Activated naive CD4-positive, alpha-beta T cell treated with anti-CD3 and anti-CD28 coated beads, Interleukin-2, amount 50 U/mL, for 16 hours (primary cell): ENCODE results near the gene FLNC.

ENCODE experiments used
- DNase-seq: peaks from one replicate; pipeline ENCODE4 v3.0.0-alpha.2; 2020

FLNC gene

DNA sequence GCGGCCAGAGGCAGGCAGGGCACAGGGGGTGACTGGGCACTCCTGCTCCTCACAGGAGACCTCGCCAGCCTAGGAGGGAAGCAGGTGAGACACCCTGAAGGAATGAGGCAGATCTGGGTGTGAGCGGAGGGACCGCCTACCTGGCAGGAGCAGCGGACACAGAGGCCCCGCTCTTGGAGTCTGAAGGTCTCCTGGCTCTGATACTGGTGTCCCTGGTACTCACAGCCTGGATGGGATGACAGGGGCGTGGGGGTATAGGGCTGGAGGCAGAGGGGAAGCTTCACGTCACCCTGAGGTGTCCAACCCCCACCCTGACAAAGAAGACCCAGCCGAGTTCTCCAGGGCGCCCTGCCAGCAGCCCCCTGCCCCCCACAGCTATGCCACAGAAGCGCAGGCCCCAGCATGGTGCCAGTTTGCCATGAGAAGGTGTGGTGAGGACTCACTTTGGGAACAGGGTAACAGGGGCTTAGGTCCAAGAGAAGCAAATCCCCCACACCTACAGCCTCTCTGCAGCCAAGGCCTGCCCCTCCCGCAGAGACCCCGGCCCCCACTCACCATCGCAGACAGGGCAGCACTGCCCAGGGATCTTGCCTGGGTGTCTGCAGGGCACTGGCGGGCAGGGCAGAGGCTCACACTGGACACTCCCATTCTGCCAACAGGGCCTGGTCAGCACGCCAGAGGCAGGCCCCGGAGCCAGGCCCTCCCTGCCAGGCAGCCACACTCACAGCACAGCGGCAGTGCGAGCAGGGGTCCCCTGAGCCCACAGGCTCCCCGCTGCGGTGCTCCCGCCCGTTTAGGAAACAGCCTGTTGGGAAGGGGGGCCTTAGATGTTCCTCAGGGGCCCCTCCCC, 63.3 kb downstream of the FLNC start:
- DNase-seq = no peak

DNA sequence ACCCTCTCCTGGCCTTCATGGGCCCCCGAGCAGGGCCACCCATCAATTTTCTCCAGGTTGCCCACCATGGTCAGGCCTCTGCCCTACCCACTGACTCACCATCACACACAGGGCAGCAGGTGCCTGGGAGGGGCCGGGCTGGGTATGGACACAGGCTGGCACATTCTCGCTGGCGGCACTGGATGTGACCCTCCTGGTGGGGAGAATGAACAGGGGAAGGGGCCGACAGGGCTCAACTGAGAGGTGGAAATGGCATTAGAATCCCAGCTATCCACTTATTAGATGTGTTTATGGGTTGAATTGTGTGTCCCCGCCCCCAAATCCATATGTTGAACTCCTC, 63.9 kb downstream of the FLNC start:
- no peak for DNase-seq

DNA sequence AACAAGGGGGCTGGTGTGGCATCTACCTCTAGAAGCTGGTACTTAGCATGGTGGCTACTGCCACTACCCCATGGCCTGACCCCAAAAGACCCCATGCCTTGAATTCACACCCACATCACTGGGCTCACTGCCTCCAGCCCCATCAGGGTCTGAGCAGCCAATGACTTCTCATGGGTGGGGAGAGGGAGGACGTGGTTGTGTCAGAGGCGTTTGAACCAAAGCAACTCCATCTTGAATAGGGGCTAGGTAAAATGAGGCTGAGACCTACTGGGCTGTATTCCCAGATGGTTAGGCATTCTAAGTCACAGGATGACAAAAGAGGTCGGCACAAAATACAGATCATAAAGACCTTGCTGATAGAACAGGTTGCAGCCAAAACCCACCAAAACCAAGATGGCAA, 65.1 kb downstream of the FLNC start:
- no peak for DNase-seq

DNA sequence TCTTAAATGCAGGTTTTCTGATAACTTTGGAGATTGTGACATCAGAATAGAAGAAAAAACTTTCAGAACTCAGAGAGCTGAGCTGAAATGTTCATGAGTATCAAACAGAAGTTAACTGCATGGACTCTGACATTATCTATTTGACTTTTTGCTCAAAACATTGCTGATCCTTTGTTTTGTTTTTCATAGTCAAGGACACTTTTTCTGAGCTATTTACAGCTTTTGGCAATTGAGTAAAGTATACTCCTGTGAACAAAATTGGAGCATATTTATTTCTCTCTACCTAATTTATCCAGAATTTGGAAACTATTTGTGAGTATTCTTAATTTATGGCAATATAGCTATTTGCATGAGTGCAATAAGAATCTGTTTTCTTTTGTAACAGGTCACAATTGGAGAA, 69.2 kb downstream of the FLNC start:
- no peak for DNase-seq

DNA sequence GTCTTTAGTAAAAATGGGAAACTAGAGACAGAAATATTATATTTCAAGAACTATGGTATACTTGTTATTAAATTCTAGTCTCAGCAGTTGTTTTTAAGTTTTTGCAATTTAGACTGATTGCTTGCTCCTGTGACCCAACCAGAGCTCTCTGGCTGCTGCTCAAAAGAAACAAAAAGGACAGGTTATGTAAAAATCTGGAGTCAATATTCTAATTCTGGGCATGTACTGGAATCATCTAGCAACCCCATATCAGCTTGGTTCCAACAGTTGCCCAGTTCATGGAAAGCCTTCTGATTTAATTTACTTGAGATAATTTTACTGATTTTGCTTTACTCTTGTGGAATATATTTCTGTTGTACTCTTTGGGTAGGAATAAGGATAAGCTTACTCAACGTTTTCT, 70.0 kb downstream of the FLNC start:
- DNase-seq = no peak

DNA sequence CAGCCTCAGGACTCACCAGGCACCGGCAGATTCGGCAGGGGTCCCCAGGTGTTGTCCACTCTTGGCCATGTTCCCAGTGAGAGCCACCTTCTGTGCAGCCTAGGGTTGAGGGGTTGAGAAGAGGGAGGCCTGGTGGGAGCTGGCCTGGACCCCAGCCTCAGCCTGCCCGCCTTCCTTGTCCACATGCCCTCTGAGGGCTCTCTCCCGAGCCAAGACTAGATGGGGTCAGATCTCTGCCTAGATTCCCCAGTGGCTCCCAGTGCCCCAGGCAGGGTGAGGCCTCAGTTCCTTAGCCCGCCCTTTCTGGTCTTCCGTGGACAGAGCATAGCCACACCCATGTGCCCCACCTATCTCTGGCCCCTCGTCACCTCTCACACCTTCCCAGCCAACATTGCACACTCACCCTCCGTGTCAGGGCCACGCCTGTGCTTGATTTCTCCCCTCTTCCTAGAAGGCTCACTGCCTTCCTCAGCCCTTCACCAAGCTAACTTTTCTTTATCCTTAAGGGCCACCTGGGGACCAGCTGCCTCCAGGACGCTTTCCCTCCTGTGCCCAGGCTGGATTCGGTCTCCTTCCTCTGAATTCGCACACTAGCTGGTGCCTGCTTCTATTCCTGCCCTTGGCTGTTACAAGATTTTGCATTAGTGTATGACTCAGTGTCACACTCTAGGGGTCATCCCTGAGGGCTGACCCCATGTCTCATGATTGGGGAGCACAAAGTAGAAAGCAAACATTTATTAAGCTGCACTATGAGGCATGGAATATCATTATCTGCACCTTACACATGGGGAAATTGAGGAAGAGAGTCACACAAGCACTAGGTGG, 72.8 kb downstream of the FLNC start:
- no peak for DNase-seq

DNA sequence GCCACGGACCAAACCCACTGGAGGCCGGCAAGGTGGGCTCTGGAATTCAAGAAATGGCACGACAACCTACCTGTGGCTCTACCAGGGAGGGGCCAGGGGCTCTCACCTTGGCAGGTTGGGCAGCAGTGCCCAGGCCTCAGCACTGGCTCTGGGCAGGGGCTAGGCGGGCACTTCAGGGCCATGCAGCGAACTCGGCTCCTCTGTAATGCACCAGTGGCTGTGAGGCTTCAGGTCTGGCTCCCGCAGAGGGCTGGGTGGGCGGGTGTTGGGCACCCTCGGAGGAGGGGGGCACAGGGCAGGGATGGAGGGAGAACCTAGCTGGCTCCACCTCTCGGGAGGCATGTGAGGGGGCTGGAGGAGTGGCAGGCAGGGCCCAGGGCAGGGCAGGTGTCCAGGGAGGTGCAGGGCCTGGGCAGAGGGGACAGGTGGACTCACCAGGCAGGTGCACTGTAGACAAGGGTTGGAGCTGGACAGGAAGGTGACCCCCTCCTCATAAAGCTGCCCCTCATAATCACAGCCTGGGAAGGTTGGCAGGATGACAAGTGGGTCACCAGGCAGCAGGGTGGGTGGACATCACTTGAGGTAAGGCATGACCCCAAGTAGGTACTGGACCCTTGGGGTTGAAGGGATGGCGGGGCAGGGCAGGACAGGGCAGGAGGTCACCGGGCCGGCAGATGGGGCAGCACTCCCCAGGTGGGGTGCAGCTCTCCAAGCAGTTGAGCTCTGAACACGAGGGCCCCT, 73.6 kb downstream of the FLNC start:
- no peak for DNase-seq

DNA sequence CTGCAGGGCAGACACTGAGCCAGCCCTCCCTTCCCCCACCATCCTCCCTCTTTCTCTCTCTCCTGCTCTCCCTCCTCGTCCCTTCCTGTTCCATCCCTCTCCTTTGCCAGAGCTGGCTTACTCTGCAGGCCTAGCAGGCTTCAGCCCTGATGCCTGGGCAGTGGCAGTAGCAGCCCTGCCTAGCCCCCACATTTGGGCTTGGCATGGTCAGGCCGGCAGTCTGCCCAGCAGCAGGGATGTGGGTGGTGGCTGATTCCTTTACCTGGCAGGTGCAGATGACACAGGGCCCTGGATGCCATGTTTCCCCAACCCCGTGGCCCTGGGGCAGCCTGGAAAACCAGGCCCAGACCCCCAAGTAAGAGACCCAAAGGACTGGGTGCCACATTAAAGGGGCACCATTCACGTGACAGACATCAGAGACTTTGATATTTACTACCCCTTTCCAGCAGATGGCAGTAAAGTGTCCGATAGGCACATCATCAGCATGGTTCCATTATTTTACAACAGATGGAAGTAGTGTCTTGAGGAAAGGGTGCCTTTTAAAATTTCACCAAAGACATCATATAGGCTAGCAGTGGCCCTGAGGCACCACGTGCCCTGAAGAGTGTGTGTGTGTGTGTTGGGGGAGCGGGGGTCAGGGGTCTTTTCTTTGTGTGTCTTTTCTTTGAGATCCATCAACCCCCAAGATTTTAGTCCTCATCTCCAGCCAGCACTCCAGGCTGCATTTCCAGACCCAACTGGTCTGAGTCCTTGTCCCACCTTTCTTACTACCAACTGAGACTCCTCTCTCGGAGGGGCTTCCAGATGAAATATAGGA, 74.4 kb downstream of the FLNC start:
- DNase-seq = no peak

DNA sequence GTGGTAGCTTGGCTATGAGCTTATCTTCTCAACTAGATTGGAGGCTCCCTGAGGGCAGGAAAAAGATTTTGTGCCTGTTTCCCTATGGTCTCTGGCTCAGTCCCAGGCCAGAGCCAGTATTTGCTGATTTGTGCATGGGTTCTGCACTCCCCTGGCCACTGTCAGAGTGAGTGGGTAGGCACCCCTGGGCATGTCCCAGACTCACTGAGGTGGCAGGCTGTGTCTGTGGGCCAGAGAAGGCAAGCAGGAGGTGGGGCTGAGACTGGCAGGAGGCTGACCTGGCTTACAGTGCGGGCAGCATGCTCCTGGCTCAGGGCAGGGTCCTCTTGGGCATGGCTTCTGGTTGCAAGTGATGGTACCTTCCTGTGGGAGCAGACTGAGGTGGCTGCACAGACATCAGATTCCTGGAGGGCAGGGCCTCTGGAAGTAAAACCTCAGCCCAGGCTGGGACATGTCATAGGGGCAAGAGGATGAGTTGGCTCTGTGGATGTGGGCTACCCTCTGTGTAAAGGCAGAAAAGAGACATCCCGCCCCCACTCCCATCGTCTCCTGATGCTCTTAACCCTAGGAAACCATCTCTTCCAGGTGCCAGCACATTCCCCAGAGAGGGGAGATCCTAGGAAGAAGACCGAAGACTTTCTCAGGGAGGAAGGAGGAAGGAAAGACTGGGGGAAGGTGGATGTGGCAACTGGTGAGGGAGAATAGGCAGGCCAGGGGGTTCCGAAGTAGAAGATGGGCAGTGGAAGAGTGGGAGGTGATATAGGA, 76.0 kb downstream of the FLNC start:
- DNase-seq = no peak

DNA sequence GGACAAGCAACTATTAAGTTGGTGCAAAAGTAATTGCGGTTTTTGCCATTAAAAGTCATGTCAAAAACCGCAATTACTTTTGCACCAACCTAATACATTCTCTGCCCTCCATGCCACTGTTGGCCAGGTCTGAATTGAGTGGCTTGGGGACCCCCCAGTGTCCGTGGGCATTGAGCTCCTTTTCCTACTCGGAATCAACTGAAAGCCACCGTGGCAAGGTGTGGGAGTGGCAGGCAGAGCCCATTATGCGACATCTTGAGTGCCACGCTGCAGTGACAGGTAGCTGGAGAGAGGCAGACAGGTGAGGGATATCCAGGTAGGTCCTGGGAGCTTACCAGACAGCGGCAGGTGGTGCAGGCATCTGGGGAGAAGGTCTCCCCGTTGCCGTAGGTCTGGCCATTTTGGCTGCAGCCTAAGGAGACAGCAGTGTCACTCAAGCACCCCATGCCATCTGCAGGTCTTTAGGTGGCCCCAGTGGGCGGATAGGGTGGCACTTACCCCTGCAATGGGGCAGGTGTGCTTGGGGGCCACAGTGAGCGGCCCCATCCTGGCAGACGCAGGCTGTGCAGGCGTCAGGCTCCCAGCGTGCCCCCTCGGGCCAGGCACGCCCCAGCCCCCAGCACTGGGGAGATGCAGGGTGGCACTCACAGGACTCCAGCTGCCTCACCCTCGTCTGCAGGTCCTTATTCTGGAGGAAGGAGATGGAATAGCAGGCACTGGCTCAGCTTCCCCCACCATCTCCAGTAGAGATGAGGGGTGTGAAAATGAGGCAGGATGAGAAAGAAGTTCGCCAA, 76.8 kb downstream of the FLNC start:
- DNase-seq = no peak
